ENCODE measurements around the gene SLC39A10.

DNA sequence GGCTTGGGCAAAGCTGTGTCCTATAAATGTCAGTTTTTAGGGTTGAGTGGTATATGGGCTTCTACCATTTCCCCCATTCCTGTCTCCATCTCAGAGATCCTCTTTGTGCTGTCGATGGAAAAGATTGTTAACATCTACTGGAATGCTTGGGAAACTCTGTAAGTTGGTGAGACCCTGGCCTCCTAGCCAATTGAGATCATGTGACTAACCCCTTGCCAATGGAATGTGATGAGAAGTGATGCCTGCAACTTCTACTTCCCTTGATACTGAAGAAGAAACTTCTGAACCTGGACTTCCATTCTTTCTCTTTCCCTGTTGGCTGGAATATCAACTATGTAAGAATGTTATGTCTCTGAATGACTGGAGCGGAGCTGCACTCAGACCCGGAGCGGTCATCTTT, 14.5 kb downstream of the SLC39A10 start:
- TF ChIP-seq, protein P1, sequence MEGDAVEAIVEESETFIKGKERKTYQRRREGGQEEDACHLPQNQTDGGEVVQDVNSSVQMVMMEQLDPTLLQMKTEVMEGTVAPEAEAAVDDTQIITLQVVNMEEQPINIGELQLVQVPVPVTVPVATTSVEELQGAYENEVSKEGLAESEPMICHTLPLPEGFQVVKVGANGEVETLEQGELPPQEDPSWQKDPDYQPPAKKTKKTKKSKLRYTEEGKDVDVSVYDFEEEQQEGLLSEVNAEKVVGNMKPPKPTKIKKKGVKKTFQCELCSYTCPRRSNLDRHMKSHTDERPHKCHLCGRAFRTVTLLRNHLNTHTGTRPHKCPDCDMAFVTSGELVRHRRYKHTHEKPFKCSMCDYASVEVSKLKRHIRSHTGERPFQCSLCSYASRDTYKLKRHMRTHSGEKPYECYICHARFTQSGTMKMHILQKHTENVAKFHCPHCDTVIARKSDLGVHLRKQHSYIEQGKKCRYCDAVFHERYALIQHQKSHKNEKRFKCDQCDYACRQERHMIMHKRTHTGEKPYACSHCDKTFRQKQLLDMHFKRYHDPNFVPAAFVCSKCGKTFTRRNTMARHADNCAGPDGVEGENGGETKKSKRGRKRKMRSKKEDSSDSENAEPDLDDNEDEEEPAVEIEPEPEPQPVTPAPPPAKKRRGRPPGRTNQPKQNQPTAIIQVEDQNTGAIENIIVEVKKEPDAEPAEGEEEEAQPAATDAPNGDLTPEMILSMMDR (IDR thresholded peaks at IDR 0.05; ENCODE audit: extremely low read depth in 1 of 2, insufficient read depth in 1 of 2, low read depth in 1 of 2, low read length in 2 of 2), result no peak
- TF ChIP-seq POLR2A (IDR thresholded peaks at IDR 0.05; ENCODE audit: low read depth, low read length) (no peak), GATA2 (IDR thresholded peaks at IDR 0.05; ENCODE audit: insufficient read depth, insufficient read length, low read depth, low read length) (no peak), EZH2 (IDR thresholded peaks at IDR 0.05; ENCODE audit: borderline replicate concordance, low read depth, low read length, severe bottlenecking) (no peak)
